SK-N-SH treated with all-trans-retinoic acid at 6 μM for 48 hours (cell line): ENCODE results near the gene ADSS1.

Experiments used
- ATAC-seq: fragments of 200-7000 bp; cut with Tn5 transposase; 3 replicates; pipeline ENCODE4 v1.9.1; 2020; ENCODE audit warnings: mild to moderate bottlenecking, moderate library complexity
- ARNTL ChIP-seq: fragments of 450-650 bp; formaldehyde crosslinking; IDR thresholded peaks from 2 replicates; pipeline ENCODE4 v1.5.0; 2020; ENCODE audit warnings: low read depth, mild to moderate bottlenecking, moderate library complexity, borderline replicate concordance
- BACH2 ChIP-seq: fragments of 250-450 bp; sonication (Bioruptor Pico); IDR thresholded peaks from 2 replicates; pipeline ENCODE4 v1.9.0; 2021; ENCODE audit warnings: mild to moderate bottlenecking, borderline replicate concordance
- CSDC2 ChIP-seq: fragments of 250-450 bp; sonication (Bioruptor Pico); IDR thresholded peaks from 2 replicates; pipeline ENCODE4 v1.5.0; 2020; ENCODE audit warnings: mild to moderate bottlenecking, moderate library complexity
- GLIS3 ChIP-seq: fragments of 250-450 bp; sonication (Bioruptor Pico); IDR thresholded peaks from 2 replicates; pipeline ENCODE4 v1.5.0; 2020; ENCODE audit warnings: mild to moderate bottlenecking, moderate library complexity
- ISL1 ChIP-seq: fragments of 250-450 bp; sonication (Bioruptor Pico); IDR thresholded peaks from 2 replicates; pipeline ENCODE4 v2.1.2; 2022; ENCODE audit warnings: mild to moderate bottlenecking, moderate library complexity
- OSR1 ChIP-seq: fragments of 250-450 bp; sonication (Bioruptor Pico); IDR thresholded peaks from 2 replicates; pipeline ENCODE4 v1.8.0; 2022; ENCODE audit warnings: moderate library complexity, mild to moderate bottlenecking, inconsistent platforms
- POU6F1 ChIP-seq: fragments of 250-450 bp; sonication (Bioruptor Pico); IDR thresholded peaks from 2 replicates; pipeline ENCODE4 v1.8.0; 2021; ENCODE audit warnings: low read depth, mild to moderate bottlenecking, moderate library complexity, borderline replicate concordance
- PPARA ChIP-seq: fragments of 250-450 bp; sonication (Bioruptor Pico); IDR thresholded peaks from 2 replicates; pipeline ENCODE4 v1.5.0; 2020; ENCODE audit warnings: mild to moderate bottlenecking, borderline replicate concordance
- RARB ChIP-seq: fragments of 250-450 bp; sonication (Bioruptor Pico); IDR thresholded peaks from 2 replicates; pipeline ENCODE4 v1.8.0; 2021; ENCODE audit warnings: mild to moderate bottlenecking, moderate library complexity
- SNAI2 ChIP-seq: fragments of 250-450 bp; sonication (Bioruptor Pico); IDR thresholded peaks from 2 replicates; pipeline ENCODE4 v1.5.0; 2020; ENCODE audit warnings: mild to moderate bottlenecking, moderate library complexity
- TCF4 ChIP-seq: fragments of 250-450 bp; sonication (Bioruptor Pico); IDR thresholded peaks from 2 replicates; pipeline ENCODE4 v1.8.0; 2021; ENCODE audit warnings: mild to moderate bottlenecking, moderate library complexity, borderline replicate concordance
- TOX ChIP-seq: fragments of 250-450 bp; sonication (Bioruptor Pico); IDR thresholded peaks from 2 replicates; pipeline ENCODE4 v1.8.0; 2021; ENCODE audit warnings: mild to moderate bottlenecking, moderate library complexity, borderline replicate concordance
- ZC3H10 ChIP-seq: fragments of 250-450 bp; sonication (Bioruptor Pico); IDR thresholded peaks from 2 replicates; pipeline ENCODE4 v1.5.1; 2021; ENCODE audit warnings: mild to moderate bottlenecking, moderate library complexity
- ZFP3 ChIP-seq: fragments of 250-450 bp; sonication (Bioruptor Pico); IDR thresholded peaks from 2 replicates; pipeline ENCODE4 v1.5.0; 2020; ENCODE audit warnings: mild to moderate bottlenecking, moderate library complexity
- ZNF565 ChIP-seq: fragments of 450-650 bp; formaldehyde crosslinking; conservative IDR thresholded peaks from 2 replicates; pipeline ENCODE4 v1.5.0; 2020; ENCODE audit warnings: low read depth, mild to moderate bottlenecking, moderate library complexity
- ZNF8 ChIP-seq: fragments of 450-650 bp; formaldehyde crosslinking; IDR thresholded peaks from 2 replicates; pipeline ENCODE4 v1.5.0; 2020; ENCODE audit warnings: mild to moderate bottlenecking, moderate library complexity
- TF ChIP-seq, protein P1 (sequence below): fragments of 250-450 bp; sonication (Bioruptor Pico); IDR thresholded peaks from 2 replicates; pipeline ENCODE4 v1.5.1; 2020; ENCODE audit warnings: low read depth, mild to moderate bottlenecking, moderate library complexity
- TF ChIP-seq, protein P2 (sequence below): fragments of 250-450 bp; sonication (Bioruptor Pico); IDR thresholded peaks from 2 replicates; pipeline ENCODE4 v1.5.0; 2020; ENCODE audit warnings: mild to moderate bottlenecking, moderate library complexity
- TF ChIP-seq, protein P3 (sequence below): fragments of 250-450 bp; sonication (Bioruptor Pico); IDR thresholded peaks from 2 replicates; pipeline ENCODE4 v1.5.1; 2021; ENCODE audit warnings: mild to moderate bottlenecking, moderate library complexity

The ADSS1 gene

DNA sequence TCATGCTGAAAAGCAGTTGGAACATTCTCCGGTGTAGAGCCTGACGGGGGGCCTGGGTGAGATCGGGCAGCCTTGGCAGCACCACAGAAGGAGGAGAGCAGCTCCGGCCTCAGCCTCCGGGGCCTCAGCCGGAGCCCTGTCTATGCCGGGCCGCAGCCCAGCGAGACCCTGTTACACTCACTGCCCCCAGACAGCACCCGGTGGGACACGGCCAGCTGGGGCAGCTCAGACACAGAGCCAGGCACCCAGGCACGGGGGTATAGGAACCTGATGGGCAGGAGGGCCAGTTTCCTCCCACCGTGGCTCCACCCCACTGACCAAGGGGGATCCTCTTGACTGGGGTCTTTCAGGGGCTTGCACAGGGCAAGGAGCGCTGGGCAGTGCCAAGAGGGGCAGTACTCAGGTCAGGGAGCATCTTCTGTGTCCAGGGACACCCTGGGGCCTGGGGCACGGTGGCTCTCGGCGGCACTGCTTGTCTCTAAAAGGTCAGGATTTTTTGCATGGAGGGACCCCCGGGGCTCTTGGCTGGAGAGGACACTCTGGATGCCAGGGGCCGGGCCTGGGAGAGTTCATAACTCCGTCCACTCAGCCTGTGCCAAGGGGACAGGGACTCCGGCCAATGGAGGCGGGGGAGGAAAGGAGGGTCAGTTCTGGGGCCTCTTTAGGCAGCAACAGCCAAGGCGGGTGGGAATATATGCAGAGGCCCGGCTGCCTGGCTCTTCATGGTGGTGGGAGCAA is 25.2 kb upstream of the ADSS1 start:
- ATAC-seq: no peak
- no peak for TF ChIP-seq POU6F1 (CRISPR knock-in tag)
- no peak for TF ChIP-seq ZNF8 (CRISPR knock-in tag)
- no peak for TF ChIP-seq ZFP3 (CRISPR knock-in tag)
- no peak for TF ChIP-seq ISL1 (CRISPR knock-in tag)
- TF ChIP-seq OSR1: no peak
- TF ChIP-seq ARNTL (CRISPR knock-in tag): no peak
- no peak for TF ChIP-seq ZNF565 (CRISPR knock-in tag)
- TF ChIP-seq GLIS3 (CRISPR knock-in tag): no peak
- TF ChIP-seq, protein P1, sequence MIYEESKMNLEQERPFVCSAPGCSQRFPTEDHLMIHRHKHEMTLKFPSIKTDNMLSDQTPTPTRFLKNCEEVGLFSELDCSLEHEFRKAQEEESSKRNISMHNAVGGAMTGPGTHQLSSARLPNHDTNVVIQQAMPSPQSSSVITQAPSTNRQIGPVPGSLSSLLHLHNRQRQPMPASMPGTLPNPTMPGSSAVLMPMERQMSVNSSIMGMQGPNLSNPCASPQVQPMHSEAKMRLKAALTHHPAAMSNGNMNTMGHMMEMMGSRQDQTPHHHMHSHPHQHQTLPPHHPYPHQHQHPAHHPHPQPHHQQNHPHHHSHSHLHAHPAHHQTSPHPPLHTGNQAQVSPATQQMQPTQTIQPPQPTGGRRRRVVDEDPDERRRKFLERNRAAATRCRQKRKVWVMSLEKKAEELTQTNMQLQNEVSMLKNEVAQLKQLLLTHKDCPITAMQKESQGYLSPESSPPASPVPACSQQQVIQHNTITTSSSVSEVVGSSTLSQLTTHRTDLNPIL (CRISPR knock-in tag): no peak
- no peak for TF ChIP-seq CSDC2
- TF ChIP-seq, protein P2, sequence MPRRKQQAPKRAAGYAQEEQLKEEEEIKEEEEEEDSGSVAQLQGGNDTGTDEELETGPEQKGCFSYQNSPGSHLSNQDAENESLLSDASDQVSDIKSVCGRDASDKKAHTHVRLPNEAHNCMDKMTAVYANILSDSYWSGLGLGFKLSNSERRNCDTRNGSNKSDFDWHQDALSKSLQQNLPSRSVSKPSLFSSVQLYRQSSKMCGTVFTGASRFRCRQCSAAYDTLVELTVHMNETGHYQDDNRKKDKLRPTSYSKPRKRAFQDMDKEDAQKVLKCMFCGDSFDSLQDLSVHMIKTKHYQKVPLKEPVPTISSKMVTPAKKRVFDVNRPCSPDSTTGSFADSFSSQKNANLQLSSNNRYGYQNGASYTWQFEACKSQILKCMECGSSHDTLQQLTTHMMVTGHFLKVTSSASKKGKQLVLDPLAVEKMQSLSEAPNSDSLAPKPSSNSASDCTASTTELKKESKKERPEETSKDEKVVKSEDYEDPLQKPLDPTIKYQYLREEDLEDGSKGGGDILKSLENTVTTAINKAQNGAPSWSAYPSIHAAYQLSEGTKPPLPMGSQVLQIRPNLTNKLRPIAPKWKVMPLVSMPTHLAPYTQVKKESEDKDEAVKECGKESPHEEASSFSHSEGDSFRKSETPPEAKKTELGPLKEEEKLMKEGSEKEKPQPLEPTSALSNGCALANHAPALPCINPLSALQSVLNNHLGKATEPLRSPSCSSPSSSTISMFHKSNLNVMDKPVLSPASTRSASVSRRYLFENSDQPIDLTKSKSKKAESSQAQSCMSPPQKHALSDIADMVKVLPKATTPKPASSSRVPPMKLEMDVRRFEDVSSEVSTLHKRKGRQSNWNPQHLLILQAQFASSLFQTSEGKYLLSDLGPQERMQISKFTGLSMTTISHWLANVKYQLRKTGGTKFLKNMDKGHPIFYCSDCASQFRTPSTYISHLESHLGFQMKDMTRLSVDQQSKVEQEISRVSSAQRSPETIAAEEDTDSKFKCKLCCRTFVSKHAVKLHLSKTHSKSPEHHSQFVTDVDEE (CRISPR knock-in tag): no peak
- TF ChIP-seq TCF4 (CRISPR knock-in tag): no peak
- TF ChIP-seq, all 23 proteins: peak for 0

- TF ChIP-seq, protein P3, sequence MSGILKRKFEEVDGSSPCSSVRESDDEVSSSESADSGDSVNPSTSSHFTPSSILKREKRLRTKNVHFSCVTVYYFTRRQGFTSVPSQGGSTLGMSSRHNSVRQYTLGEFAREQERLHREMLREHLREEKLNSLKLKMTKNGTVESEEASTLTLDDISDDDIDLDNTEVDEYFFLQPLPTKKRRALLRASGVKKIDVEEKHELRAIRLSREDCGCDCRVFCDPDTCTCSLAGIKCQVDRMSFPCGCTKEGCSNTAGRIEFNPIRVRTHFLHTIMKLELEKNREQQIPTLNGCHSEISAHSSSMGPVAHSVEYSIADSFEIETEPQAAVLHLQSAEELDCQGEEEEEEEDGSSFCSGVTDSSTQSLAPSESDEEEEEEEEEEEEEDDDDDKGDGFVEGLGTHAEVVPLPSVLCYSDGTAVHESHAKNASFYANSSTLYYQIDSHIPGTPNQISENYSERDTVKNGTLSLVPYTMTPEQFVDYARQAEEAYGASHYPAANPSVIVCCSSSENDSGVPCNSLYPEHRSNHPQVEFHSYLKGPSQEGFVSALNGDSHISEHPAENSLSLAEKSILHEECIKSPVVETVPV (CRISPR knock-in tag): no peak
- TF ChIP-seq ZC3H10 (no peak), RARB (CRISPR knock-in tag) (no peak), ZNF8 (CRISPR knock-in tag) (no peak), POU6F1 (CRISPR knock-in tag) (no peak), OSR1 (no peak), GLIS3 (CRISPR knock-in tag) (no peak), BACH2 (CRISPR knock-in tag) (no peak), ZNF565 (CRISPR knock-in tag) (no peak), TOX (CRISPR knock-in tag) (no peak), PPARA (CRISPR knock-in tag) (no peak), SNAI2 (no peak), ISL1 (CRISPR knock-in tag) (no peak), TCF4 (CRISPR knock-in tag) (no peak)
- TF ChIP-seq, protein P2 (CRISPR knock-in tag): no peak
- TF ChIP-seq, all 23 proteins: peak for 0
- ATAC-seq: no peak
These were observed 24.6 kb upstream of the ADSS1 start for GRCh38 chr14:104699426-104699748.
